ENCODE results near the gene PLET1. TPM values are rescaled to one million over a fixed set of nuclear protein-coding genes. Genes with fewer than 3 reads are reported as not detected.

The PLET1 gene
- total and polyA plus RNA-seq, 2 donors (not counting 1 experiment from before 2014, with no cell fraction given) = not detected

DNA sequence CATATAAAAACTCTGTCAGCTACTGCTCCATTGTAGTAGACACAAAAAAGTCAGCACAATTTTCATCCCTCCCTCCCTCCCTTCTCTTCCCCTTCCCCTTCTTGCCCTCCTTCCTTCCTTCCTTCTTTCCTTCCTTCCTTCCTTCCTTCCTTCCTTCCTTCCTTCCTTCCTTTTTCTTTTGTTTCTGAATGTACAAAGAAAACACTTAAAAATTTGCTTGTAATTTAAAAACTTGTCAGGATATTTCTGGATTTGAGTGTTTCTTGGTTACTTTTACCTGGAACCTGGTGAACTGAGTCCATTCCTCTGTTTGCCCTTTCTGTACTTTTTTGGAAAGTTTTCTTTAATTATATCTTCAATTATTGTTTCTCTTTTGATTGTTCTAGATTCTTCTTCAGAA, 31.5 kb upstream of the PLET1 start:
- Histone ChIP-seq H3K9me3 (ENCODE audit: control insufficient read depth, insufficient read depth, low read depth, low read length) (no peaks in the 10 kb centered on the region), H3K4me3 (replicated peaks in 1 of 4; ENCODE audit: control extremely low read depth in 1 of 4, insufficient read depth in 1 of 4, low read depth in 3 of 4, low read length in 4 of 4) (no peak overlapping the region), H3K9ac (ENCODE audit: insufficient read depth, low read length) (no peak overlapping the region), H3K27ac (ENCODE audit: insufficient read depth, low read length) (peak overlapping the region; percentile 50), H3K4me2 (ENCODE audit: extremely low read depth, insufficient read depth, low read length) (peak overlapping the region; percentile 73), H2AFZ (ENCODE audit: low read length) (no peak overlapping the region), H3K79me2 (ENCODE audit: control insufficient read depth, insufficient read depth, low read length) (no peaks in the 10 kb centered on the region), H4K20me1 (ENCODE audit: control insufficient read depth, extremely low read depth, insufficient read depth, low read length) (no peaks in the 10 kb centered on the region), H3K27me3 (ENCODE audit: control insufficient read depth, insufficient read depth, low read length) (no peaks in the 10 kb centered on the region), H3K4me1 (ENCODE audit: control insufficient read depth, extremely low read depth, insufficient read depth, low read length) (peaks cover 2% of the 10 kb centered on the region), H3K36me3 (ENCODE audit: control insufficient read depth, insufficient read depth, low read length) (no peaks in the 10 kb centered on the region)
- DNase-seq (ENCODE audit: low read depth in 2 of 2) = no peak
- TF ChIP-seq, protein P1, sequence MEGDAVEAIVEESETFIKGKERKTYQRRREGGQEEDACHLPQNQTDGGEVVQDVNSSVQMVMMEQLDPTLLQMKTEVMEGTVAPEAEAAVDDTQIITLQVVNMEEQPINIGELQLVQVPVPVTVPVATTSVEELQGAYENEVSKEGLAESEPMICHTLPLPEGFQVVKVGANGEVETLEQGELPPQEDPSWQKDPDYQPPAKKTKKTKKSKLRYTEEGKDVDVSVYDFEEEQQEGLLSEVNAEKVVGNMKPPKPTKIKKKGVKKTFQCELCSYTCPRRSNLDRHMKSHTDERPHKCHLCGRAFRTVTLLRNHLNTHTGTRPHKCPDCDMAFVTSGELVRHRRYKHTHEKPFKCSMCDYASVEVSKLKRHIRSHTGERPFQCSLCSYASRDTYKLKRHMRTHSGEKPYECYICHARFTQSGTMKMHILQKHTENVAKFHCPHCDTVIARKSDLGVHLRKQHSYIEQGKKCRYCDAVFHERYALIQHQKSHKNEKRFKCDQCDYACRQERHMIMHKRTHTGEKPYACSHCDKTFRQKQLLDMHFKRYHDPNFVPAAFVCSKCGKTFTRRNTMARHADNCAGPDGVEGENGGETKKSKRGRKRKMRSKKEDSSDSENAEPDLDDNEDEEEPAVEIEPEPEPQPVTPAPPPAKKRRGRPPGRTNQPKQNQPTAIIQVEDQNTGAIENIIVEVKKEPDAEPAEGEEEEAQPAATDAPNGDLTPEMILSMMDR (conservative IDR thresholded peaks at IDR 0.05 in 1 of 2, IDR thresholded peaks at IDR 0.05 in 1 of 2; ENCODE audit: low read depth in 1 of 2, low read length in 2 of 2) = no peak
- TF ChIP-seq EZH2 (IDR thresholded peaks at IDR 0.05; ENCODE audit: low read length, missing control alignments) = no peak

DNA sequence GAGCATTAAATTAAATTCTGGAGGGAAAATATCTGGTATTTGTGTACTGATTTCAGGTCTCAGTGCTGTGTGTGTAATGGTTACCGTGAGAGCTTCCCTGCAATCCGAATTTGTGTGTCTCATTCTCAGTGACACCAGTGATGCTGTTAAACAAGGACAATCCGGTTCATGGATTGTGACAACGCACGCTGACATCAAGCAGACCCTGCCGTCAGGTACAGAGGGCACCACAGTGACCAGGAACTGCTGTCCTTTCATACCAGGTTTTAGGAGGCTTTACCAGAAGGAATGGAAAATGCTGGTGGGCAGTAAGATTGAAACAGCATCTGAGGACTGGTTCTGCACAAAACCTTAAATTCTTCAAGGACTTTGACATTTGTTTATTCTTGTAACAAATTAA, 30.5 kb upstream of the PLET1 start:
- no peaks in the 10 kb centered on the region for H3K27me3 ChIP-seq (ENCODE audit: control insufficient read depth, insufficient read depth, low read length)
- peak overlapping the region; percentile 76 for H3K4me2 ChIP-seq (ENCODE audit: extremely low read depth, insufficient read depth, low read length)
- no peak overlapping the region for H2AFZ ChIP-seq (ENCODE audit: low read length)
- no peaks in the 10 kb centered on the region for H3K9me3 ChIP-seq (ENCODE audit: control insufficient read depth, insufficient read depth, low read depth, low read length)
- H4K20me1 ChIP-seq (ENCODE audit: control insufficient read depth, extremely low read depth, insufficient read depth, low read length) = no peaks in the 10 kb centered on the region
- DNase-seq (ENCODE audit: low read depth in 2 of 2) = no peak
- no peak overlapping the region for H3K27ac ChIP-seq (ENCODE audit: insufficient read depth, low read length)
- peak overlapping the region in 2 of 4 experiments; percentile 75 to 76 for H3K4me3 ChIP-seq (replicated peaks in 1 of 4; ENCODE audit: control extremely low read depth in 1 of 4, insufficient read depth in 1 of 4, low read depth in 3 of 4, low read length in 4 of 4)
- H3K4me1 ChIP-seq (ENCODE audit: control insufficient read depth, extremely low read depth, insufficient read depth, low read length) = peaks cover 2% of the 10 kb centered on the region
- no peaks in the 10 kb centered on the region for H3K79me2 ChIP-seq (ENCODE audit: control insufficient read depth, insufficient read depth, low read length)
- no peaks in the 10 kb centered on the region for H3K36me3 ChIP-seq (ENCODE audit: control insufficient read depth, insufficient read depth, low read length)
- TF ChIP-seq EZH2 (IDR thresholded peaks at IDR 0.05; ENCODE audit: low read length, missing control alignments) = no peak
- TF ChIP-seq, protein P1 (conservative IDR thresholded peaks at IDR 0.05 in 1 of 2, IDR thresholded peaks at IDR 0.05 in 1 of 2; ENCODE audit: low read depth in 1 of 2, low read length in 2 of 2) = no peak
- no peak overlapping the region for H3K9ac ChIP-seq (ENCODE audit: insufficient read depth, low read length)

DNA sequence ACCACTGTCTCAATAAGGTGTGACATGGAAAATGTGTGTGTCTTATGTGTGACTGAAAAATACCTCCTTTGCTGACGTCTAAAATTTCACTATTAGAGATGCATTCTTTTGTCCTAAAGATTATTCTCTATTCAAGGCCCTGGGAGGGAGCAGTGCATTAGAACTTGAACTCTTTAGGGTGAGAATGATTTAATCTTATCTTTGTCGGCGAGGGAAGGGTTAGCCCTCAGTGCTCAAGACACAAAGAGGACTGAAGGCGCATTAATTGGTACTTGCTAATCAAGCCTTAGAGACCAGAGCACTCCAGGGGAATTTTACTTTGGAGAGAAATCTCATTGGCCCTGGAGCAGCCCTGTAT, 29.8 kb upstream of the PLET1 start:
- Histone ChIP-seq H3K4me1 (ENCODE audit: control insufficient read depth, extremely low read depth, insufficient read depth, low read length) (peaks cover 2% of the 10 kb centered on the region), H3K9ac (ENCODE audit: insufficient read depth, low read length) (peak overlapping the region; percentile 74), H3K27ac (ENCODE audit: insufficient read depth, low read length) (peak overlapping the region; percentile 68), H3K79me2 (ENCODE audit: control insufficient read depth, insufficient read depth, low read length) (no peaks in the 10 kb centered on the region), H3K9me3 (ENCODE audit: control insufficient read depth, insufficient read depth, low read depth, low read length) (no peaks in the 10 kb centered on the region), H2AFZ (ENCODE audit: low read length) (peak overlapping the region; percentile 80), H3K27me3 (ENCODE audit: control insufficient read depth, insufficient read depth, low read length) (no peaks in the 10 kb centered on the region), H3K36me3 (ENCODE audit: control insufficient read depth, insufficient read depth, low read length) (no peaks in the 10 kb centered on the region), H3K4me3 (replicated peaks in 1 of 4; ENCODE audit: control extremely low read depth in 1 of 4, insufficient read depth in 1 of 4, low read depth in 3 of 4, low read length in 4 of 4) (peak overlapping the region; percentile 68 to 76 (median 73)), H4K20me1 (ENCODE audit: control insufficient read depth, extremely low read depth, insufficient read depth, low read length) (no peaks in the 10 kb centered on the region), H3K4me2 (ENCODE audit: extremely low read depth, insufficient read depth, low read length) (peak overlapping the region; percentile 90)
- DNase-seq (ENCODE audit: low read depth in 2 of 2) = peak in 1 of 2 donors; percentile 6
- TF ChIP-seq, protein P1 (conservative IDR thresholded peaks at IDR 0.05 in 1 of 2, IDR thresholded peaks at IDR 0.05 in 1 of 2; ENCODE audit: low read depth in 1 of 2, low read length in 2 of 2) = no peak
- no peak for TF ChIP-seq EZH2 (IDR thresholded peaks at IDR 0.05; ENCODE audit: low read length, missing control alignments)

All from fibroblast of lung (primary cell).